ENCODE data around the gene KISS1R.
"Not testable (repeated sequence)": the region's sequence is repeated elsewhere in the genome, so short reads cannot be mapped to it uniquely, and the experiment has no call there.

The KISS1R gene

GRCh38 chr19:917323-918151 lies at the start of gene KISS1R:
KISS1R (plus strand) TSS chr19:917333; CDS start chr19:917503, 170 bp downstream.
- no peak for DNase-seq

DNA sequence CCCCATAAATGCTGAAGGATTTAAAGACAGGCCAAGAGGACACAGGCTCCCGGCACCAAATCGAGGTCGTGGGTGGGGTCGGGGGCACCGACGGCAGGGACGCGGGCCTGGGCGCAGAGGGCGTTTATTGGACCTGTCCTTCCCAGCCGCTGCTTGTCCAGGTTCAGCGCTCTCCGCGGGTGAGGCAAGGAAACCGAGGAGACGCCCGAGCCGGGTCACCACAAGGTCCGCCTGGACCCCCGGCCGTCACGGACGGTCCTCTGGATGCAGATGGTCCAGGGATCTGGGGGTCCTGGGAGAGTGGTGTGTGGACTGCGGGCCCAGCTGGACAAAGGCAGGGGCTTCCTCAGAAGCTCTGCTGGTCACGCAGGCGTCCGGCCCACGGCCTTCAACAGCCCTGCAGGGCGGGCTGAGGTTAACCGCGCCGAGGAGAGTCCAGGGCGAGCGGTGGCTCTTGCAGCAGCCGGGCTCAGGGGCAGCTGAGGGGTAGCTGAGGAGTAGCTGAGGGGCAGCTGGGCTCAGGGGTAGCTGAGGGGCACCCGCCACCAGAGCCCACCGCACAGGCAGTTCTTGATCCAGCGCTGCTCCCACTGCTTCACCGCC lies 49.2 kb upstream of the KISS1R start:
- DNase-seq: no peak

DNA sequence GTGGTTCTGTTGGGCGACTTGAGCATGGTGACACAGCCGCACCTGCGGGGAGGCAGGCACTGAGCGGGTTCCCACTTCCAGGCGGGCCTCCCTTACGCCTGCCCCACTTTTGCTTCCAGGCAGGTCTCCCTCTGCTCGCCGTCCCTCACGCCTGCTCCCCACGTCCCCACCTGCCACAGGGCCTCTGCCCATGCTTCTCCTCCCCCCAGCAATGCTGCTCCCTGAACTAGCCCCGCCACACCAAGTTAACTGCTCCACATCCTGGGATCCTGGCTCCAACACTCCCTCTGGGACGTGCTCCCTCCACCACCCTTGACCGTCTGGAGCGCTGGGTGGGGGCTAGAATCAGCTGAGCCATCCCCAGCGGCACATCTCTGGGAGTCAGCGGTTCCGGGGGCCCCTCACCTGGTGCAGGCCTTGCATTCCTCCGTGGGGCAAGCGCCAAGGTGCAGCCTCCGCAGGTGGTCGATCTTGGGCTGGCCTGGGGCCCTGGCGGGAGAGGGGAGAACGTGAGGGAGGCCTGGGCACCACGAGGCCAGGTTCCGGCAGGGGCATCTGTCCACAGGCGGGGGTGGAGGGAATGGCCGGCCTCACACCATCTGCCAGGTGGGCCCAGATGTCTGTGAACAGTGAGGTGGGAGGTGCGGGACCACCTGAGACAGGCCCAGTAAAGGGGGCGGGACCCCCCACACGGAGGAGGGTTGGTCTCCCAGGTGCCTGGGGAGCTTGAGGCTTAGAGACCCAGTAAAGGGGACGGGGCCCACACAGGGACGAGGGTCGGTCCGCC lies 48.5 kb upstream of the KISS1R start:
- DNase-seq: no peak

DNA sequence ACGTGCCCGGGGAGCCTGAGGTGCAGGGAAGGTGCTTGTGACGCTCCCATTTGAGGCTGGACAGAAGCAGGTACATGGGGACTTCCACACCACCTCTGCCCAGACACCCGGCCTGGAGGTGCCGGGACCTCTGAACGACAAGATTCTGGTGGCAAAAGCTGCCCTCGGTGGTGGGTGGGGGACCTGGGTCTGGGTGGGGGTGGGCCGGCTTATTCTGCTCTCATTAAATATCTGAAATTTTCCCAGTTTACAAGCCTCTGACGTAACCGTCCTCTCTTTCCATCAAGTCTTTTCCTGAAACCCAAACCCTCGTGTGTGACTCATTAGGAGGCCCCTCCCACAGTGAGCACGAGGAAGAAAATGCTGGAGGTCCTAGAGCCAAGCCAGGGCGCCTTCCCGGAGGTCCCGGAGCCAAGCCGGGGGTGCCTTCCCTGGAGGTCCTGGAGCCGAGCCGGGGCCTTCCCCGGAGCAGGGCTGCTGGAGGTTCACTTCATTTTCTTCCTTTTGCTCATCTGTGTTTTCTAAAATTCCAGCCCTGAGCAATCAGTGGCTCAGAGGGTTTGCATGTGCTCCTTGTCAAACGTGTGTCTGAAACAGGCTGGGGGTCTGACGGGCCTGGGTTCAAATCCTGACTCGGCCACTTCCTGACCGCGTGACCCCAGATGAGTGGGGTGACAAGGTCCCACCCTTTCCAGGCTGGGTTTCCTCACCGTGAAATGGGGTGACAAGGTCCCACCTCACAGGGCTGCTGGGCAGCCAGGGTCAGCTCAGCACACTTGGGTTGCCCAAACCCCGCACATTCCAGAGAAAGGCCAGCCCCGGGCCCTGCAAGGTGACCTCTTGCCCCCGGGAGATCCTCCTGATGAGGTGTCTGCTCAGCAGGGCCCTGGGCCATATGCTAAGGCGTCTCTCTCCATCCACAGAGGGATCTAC lies 47.6 kb upstream of the KISS1R start:
- no peak for DNase-seq

DNA sequence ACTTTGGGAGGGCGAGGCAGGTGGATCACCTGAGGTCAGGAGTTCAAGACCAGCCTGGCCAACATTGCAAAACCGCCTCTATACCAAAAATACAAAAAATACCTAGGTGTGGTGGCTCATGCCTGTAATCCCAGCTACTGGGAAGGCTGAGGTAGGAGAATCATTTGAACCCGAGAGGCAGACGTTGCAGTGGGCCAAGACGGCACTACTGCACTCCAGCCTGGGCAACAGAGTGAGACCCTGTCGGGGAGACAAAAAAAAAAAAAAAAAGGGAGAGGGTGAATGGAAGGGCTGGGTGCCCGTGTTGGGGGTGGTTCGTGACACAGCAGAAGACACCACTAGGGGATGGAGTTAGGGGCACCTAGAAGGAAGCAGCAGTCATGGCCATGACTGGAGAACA lies 46.8 kb upstream of the KISS1R start:
- no peak for DNase-seq

DNA sequence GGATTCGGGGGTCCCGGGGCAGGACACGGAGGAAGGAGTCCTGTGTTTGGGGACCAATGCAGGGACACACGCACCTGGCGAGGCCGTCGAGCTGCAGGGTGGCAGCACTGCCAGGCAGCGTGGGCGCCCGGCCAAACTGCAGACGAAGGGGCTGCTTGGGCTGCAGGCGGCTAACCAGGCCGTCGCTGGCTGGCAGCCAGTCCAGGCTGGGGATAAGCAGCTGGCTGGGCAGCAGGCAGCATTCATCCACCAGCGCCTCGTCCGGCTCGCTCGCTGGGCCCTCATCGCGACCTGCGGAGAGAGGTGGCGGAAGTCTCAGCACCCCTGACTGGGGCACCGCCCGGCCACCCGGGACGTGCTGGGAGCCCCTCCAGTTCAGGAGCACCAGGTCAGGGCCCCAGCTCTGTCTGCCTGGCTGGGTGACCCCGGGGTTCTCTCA lies 46.2 kb upstream of the KISS1R start:
- no peak for DNase-seq

DNA sequence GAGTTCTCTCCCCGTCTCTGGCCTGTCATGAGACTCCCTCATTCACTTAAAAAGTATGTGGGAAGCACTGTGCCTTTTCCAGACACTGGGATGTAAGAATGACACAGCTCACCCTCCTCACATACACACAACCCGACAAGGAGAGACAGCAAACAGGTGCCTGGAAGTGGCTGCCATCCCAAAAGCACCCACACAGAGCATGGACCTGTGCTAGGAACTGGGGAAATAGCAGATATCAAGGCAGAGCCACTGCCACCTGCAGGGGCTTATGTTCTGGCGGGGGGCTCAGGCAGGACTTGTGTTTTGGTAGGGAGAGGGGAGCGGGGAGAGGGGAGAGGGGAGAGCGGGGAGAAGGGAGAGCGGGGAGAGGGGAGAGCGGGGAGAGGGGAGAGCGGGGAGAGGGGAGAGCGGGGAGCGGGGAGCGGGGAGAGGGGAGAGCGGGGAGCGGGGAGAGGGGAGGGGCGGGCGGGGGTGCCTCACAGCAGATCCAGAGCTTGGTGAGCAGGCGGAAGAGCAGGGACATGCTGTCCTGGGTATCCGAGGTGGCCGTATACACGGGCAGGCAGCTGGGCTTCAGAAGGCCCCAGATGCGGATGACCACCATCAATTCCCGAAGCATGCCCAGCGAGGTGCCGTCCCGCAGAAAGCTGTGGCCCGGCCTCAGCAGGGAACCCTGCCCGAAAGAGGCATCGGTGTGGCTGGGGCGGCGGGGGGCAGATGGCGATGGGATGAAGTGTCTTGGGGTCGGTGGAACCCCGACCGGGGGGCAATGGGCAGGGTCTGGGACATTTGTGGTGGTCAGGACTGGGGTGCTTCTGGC lies 45.5 kb upstream of the KISS1R start:
- DNase-seq: no peak

GRCh38 chr19:872266-872951 lies 44.7 kb upstream of the KISS1R start:
- no peak for DNase-seq

DNA sequence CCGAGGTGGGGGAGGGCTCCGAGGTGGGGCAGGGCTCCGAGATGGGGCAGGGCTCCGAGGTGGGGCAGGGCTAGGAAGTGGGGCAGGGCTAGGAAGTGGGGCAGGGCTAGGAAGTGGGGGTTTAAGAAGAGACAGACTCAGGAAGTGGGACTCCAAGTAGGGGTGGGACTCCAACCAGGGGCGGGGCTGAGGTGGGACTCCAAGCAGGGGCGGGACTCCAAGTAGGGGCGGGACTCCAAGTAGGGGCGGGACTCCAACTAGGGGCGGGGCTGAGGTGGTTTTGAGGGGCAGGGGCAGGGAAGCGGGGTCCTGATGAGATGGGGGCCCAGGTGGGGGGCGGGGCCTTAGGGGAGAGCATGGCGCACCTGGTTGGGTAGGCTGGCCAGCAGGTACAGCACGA lies 44.0 kb upstream of the KISS1R start:
- no peak for DNase-seq

GRCh38 chr19:873561-874041 lies 43.5 kb upstream of the KISS1R start:
- DNase-seq: no peak

DNA sequence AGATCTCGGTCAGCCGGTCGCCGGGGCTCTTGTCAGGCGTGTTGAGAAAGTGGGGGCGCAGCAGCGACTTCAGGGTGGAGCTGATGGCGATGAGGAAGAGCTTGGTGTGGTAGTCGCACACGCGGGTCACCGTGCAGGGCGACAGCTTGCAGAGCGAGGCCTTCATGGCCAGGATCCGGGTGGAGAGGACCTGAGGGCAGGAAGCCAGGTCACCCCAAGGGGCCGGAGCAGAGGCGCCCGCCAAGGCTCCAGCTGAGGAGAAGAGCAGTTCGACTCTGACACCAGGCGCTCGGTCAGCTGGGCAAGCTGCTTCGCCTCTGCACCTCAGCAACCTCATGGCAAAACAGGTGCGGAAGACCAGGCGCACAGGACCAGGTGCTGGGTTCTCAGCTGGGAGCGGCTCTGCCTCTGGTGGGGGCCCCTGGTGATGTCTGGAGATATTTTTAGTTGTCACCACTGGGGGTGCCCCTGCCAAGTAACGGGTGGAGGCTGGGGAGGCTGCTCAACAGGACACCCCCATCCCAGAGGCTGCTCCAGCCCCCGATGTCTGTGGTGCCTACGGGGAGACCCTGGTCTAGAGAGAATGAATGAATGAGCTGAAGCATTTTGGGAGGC lies 41.8 kb upstream of the KISS1R start:
- no peak for DNase-seq

- no peak for DNase-seq
These were observed 41.0 kb upstream of the KISS1R start for GRCh38 chr19:876089-876488.

GRCh38 chr19:876780-877314 lies 40.3 kb upstream of the KISS1R start:
- DNase-seq: peak; percentile 65

DNA sequence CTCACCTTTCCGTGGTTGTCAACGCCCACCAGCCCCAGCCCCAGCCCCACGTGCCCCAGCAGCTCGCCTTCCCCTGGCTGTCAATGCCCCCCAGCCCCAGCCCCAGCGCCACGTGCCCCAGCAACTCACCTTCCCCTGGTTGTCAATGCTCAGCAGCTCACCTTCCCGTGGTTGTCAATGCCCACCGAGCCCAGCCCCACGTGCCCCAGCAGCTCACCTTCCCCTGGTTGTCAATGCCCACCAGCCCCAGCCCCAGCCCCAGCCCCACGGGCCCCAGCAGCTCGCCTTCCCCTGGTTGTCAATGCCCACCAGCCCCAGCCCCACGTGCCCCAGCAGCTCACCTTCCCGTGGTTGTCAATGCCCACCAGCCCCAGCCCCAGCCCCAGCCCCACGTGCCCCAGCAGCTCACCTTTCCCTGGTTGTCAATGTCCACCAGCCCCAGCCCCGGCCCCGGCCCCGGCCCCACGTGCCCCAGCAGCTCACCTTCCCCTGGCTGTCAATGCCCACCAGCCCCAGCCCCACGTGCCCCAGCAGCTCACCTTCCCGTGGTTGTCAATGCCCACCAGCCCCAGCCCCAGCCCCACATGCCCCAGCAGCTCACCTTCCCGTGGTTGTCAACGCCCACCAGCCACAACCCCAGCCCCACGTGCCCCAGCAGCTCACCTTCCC lies 39.0 kb upstream of the KISS1R start:
- DNase-seq: not testable (repeated sequence)

GRCh38 chr19:878751-879561 lies 38.2 kb upstream of the KISS1R start:
- DNase-seq: not testable (repeated sequence)

- no peak for DNase-seq
These were observed 37.3 kb upstream of the KISS1R start for GRCh38 chr19:879711-880438.

- no peak for DNase-seq
These were observed 35.6 kb upstream of the KISS1R start for GRCh38 chr19:881385-882071.

Measured in NCI-H2107 (cell line).